Nephron progenitor cell (in vitro differentiated cells): ENCODE results near the gene HMCN1.

ENCODE experiments used
- DNase-seq: peaks from one replicate; pipeline ENCODE4 v3.0.0; 2021
- H3K27ac Mint-ChIP-seq: 2 replicates; pipeline ENCODE4 v1.8.0; 2021; ENCODE audit warnings: mild to moderate bottlenecking, moderate library complexity, mixed read lengths
- H3K27me3 Mint-ChIP-seq: 2 replicates; pipeline ENCODE4 v1.8.0; 2021; ENCODE audit warnings: mild to moderate bottlenecking, low read depth, mixed read lengths; ENCODE audit not compliant: poor library complexity
- H3K36me3 Mint-ChIP-seq: 2 replicates; pipeline ENCODE4 v1.8.0; 2021; ENCODE audit warnings: low read depth, mixed read lengths
- H3K4me1 Mint-ChIP-seq: 2 replicates; pipeline ENCODE4 v1.8.0; 2021; ENCODE audit warnings: mixed read lengths
- H3K4me3 Mint-ChIP-seq: 2 replicates; pipeline ENCODE4 v1.8.0; 2021; ENCODE audit warnings: mild to moderate bottlenecking, moderate library complexity, mixed read lengths
- H3K9me3 Mint-ChIP-seq: 2 replicates; pipeline ENCODE4 v1.8.0; 2021; ENCODE audit warnings: mild to moderate bottlenecking, moderate library complexity, mixed read lengths
- TF ChIP-seq, protein P1 (sequence below): fragments of 200-600 bp; sonication (generic); IDR thresholded peaks from 2 replicates; pipeline ENCODE4 v1.5.0; 2021; ENCODE audit warnings: antibody characterized with exemption

HMCN1 gene

DNA sequence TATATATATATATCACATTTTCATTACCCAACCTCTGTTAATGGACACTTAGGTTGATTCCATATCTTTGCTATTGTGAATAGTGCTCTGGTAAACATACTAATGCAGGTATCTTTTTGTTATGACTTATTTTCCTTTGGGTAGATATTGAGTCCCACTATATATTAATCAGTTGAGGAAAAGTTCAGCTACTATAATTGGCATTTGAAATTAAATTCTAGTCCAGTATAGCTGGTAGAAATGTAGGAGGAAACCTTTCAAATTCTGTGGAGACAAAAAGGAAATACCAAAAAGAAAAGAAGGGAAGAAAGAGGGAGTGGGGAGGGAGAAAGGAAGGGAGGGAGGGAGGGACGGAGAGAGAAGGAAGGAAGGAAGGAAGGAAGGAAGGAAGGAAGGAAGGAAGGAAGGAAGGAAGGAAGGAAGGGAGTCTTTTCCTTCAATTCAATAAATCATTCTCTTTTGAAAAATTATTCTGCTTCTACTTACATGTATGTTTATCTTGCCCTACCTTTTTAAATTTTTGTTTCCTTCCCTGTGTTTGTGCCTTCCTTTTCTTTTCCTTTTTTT, 329.0 kb downstream of the HMCN1 start:
- no peak overlapping the region for H3K27ac Mint-ChIP-seq
- H3K4me1 Mint-ChIP-seq, result no peaks in the 10 kb centered on the region
- TF ChIP-seq, protein P1, sequence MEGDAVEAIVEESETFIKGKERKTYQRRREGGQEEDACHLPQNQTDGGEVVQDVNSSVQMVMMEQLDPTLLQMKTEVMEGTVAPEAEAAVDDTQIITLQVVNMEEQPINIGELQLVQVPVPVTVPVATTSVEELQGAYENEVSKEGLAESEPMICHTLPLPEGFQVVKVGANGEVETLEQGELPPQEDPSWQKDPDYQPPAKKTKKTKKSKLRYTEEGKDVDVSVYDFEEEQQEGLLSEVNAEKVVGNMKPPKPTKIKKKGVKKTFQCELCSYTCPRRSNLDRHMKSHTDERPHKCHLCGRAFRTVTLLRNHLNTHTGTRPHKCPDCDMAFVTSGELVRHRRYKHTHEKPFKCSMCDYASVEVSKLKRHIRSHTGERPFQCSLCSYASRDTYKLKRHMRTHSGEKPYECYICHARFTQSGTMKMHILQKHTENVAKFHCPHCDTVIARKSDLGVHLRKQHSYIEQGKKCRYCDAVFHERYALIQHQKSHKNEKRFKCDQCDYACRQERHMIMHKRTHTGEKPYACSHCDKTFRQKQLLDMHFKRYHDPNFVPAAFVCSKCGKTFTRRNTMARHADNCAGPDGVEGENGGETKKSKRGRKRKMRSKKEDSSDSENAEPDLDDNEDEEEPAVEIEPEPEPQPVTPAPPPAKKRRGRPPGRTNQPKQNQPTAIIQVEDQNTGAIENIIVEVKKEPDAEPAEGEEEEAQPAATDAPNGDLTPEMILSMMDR, result no peak
- no peak overlapping the region for H3K4me3 Mint-ChIP-seq
- H3K9me3 Mint-ChIP-seq, result no peaks in the 10 kb centered on the region
- H3K27me3 Mint-ChIP-seq, result no peaks in the 10 kb centered on the region
- H3K36me3 Mint-ChIP-seq, result peaks cover 1% of the 10 kb centered on the region
- no peak for DNase-seq

GRCh38 chr1:186066411-186066810, 332.2 kb downstream of the HMCN1 start:
- no peaks in the 10 kb centered on the region for H3K4me1 Mint-ChIP-seq
- TF ChIP-seq, protein P1, result no peak
- H3K4me3 Mint-ChIP-seq, result no peak overlapping the region
- H3K9me3 Mint-ChIP-seq, result no peaks in the 10 kb centered on the region
- no peak overlapping the region for H3K27ac Mint-ChIP-seq
- no peaks in the 10 kb centered on the region for H3K27me3 Mint-ChIP-seq
- no peak for DNase-seq
- peaks cover 24% of the 10 kb centered on the region for H3K36me3 Mint-ChIP-seq

GRCh38 chr1:186073697-186074096, 339.5 kb downstream of the HMCN1 start:
- no peak overlapping the region for H3K27ac Mint-ChIP-seq

DNA sequence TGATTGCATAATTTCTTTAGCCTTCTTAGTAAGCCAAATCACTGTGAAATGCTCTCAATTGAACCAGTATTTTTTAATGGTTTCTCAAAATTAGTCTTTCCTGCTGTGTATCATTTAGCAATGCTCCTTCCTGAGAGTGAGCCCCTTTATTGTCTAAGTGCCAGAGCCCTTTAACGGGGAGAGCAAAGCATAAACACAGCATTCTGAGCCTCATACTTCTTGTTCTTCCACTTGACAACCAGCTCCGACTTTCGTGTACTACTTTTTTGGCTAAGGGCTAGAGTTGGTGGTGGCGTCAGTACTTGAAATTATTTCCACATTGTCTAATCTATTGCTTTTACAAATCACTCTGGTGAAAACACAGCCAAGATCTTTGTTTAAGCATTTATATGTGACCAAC, 341.8 kb downstream of the HMCN1 start:
- no peaks in the 10 kb centered on the region for H3K27me3 Mint-ChIP-seq
- H3K27ac Mint-ChIP-seq, result no peak overlapping the region
- H3K36me3 Mint-ChIP-seq, result peaks cover 24% of the 10 kb centered on the region
- no peaks in the 10 kb centered on the region for H3K9me3 Mint-ChIP-seq
- no peak overlapping the region for H3K4me3 Mint-ChIP-seq
- DNase-seq, result no peak
- TF ChIP-seq, protein P1, result no peak
- H3K4me1 Mint-ChIP-seq, result peaks cover 5% of the 10 kb centered on the region

More at GRCh38 chr1:186073697-186074096, 339.5 kb downstream of the HMCN1 start:
- Mint-ChIP-seq H3K36me3 (peaks cover 28% of the 10 kb centered on the region), H3K9me3 (no peaks in the 10 kb centered on the region), H3K4me1 (no peaks in the 10 kb centered on the region), H3K27me3 (no peaks in the 10 kb centered on the region), H3K4me3 (no peak overlapping the region)
- DNase-seq, result no peak
- TF ChIP-seq, protein P1, result no peak

DNA sequence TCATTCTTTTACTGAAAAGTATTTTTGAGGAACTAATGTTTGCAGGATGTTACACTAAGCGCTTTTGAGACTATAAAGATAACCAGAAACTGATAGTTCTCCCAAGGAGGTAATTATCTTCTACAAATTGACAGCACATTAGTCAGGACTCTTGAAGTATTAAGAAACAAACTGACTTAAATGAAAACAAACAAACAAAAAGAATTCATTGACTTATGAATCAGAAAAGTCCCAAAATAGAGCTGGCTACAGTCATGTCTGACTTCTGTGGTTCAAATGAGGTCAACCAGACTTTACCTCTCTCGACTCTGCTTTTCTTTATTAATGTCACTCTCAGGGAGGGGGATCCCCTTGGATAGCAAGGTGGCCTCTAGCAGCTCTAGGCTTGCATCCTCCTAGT, 344.1 kb downstream of the HMCN1 start:
- DNase-seq, result no peak
- Mint-ChIP-seq H3K4me1 (peaks cover 19% of the 10 kb centered on the region), H3K27ac (no peak overlapping the region), H3K36me3 (peaks cover 30% of the 10 kb centered on the region), H3K27me3 (no peaks in the 10 kb centered on the region), H3K9me3 (no peaks in the 10 kb centered on the region), H3K4me3 (no peak overlapping the region)
- TF ChIP-seq, protein P1, result no peak

DNA sequence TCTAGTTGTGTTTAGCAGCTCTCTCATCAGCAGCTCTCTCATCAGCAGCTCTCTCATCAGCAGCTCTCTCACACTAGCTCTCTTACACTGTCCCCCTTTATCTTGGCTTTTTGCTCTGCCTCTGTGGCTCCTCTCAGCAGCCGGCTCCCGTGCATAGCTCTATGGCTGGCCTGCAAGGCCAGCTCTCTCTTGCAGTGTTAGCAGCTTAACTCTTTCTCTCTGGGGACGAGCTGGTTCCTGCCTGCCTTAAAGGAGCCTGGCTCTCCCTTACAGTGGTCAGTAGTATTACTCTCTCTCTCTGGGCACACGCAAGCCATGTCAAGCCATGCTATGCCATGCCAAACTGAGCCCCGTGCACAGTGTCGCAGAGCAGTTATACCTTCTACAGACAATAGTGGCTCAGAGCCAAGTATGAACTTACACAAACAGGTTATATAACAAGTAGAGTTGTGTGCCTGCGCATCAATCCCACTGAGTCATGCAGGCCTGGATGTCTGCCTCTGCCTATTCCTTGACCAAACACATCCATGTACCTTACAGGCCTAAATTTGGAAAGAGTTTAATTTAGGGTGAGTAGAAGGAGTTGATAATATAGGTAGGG, 345.0 kb downstream of the HMCN1 start:
- H3K4me3 Mint-ChIP-seq, result no peak overlapping the region
- peaks cover 19% of the 10 kb centered on the region for H3K4me1 Mint-ChIP-seq
- TF ChIP-seq, protein P1, result no peak
- H3K27me3 Mint-ChIP-seq, result no peaks in the 10 kb centered on the region
- DNase-seq, result no peak
- peaks cover 30% of the 10 kb centered on the region for H3K36me3 Mint-ChIP-seq
- H3K9me3 Mint-ChIP-seq, result no peaks in the 10 kb centered on the region
- H3K27ac Mint-ChIP-seq, result peak overlapping the region; percentile 69
